ENCODE measurements around the gene MVB12B.

MVB12B gene

GRCh38 chr9:126495411-126496180, 169.0 kb downstream of the MVB12B start:
- no peaks in the 10 kb centered on the region for H3K27me3 ChIP-seq (ENCODE audit: low read length)
- TF ChIP-seq CTCF (IDR thresholded peaks at IDR 0.05; ENCODE audit: insufficient read depth, low read length, poor library complexity, severe bottlenecking) (no peak), EZH2phosphoT487 (conservative IDR thresholded peaks at IDR 0.05; ENCODE audit: low read length) (no peak)
- H2AFZ ChIP-seq (ENCODE audit: low read depth, low read length, severe bottlenecking), result no peak overlapping the region
- no peaks in the 10 kb centered on the region for H3K9me2 ChIP-seq (replicated peaks; ENCODE audit: insufficient read depth, low read length)
- no peak overlapping the region for H3K9ac ChIP-seq (ENCODE audit: low read length)
- H3K36me3 ChIP-seq (ENCODE audit: low read length), result no peaks in the 10 kb centered on the region
- H3K4me3 ChIP-seq (ENCODE audit: insufficient read depth, low read length, poor library complexity, severe bottlenecking), result no peak overlapping the region
- H3K79me2 ChIP-seq (ENCODE audit: insufficient read depth, low read length), result no peaks in the 10 kb centered on the region
- H3K4me2 ChIP-seq (ENCODE audit: low read depth, low read length, poor library complexity, severe bottlenecking), result no peak overlapping the region
- peaks cover 2% of the 10 kb centered on the region; the same call in 1 of the 2 replicates for H4K20me1 ChIP-seq (ENCODE audit: low read depth, low read length)
- H3K27ac ChIP-seq (ENCODE audit: low read depth, low read length), result no peak overlapping the region
- no peaks in the 10 kb centered on the region for H3F3A ChIP-seq (ENCODE audit: insufficient read depth)
- no peaks in the 10 kb centered on the region for H3K9me3 ChIP-seq (ENCODE audit: insufficient read depth, low read length)

DNA sequence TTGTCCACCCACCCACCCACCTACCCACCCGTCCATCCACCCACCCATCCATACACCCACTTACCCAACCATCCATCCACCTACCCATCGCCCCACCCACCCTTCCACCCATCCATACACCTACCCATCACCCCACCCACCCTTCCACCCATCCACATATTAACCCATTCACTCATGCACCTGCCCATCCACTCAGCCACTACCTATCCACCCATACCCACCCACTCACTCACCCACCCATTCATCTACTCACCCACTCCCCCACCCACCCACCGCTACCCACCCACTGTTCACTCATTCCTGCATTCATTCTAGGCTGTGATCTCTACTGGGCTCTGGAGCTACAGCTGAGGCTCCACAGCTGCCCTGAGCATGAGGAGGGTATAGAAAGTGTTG, 169.6 kb downstream of the MVB12B start:
- TF ChIP-seq CTCF (IDR thresholded peaks at IDR 0.05; ENCODE audit: insufficient read depth, low read length, poor library complexity, severe bottlenecking), result no peak
- no peak for TF ChIP-seq EZH2phosphoT487 (conservative IDR thresholded peaks at IDR 0.05; ENCODE audit: low read length)
- Histone ChIP-seq H3K36me3 (ENCODE audit: low read length) (no peaks in the 10 kb centered on the region), H2AFZ (ENCODE audit: low read depth, low read length, severe bottlenecking) (no peak overlapping the region), H3K9me3 (ENCODE audit: insufficient read depth, low read length) (no peaks in the 10 kb centered on the region), H3K4me3 (ENCODE audit: insufficient read depth, low read length, poor library complexity, severe bottlenecking) (no peak overlapping the region), H4K20me1 (ENCODE audit: low read depth, low read length) (peaks cover 4% of the 10 kb centered on the region; the same call in 1 of the 2 replicates), H3K9ac (ENCODE audit: low read length) (no peak overlapping the region), H3K4me2 (ENCODE audit: low read depth, low read length, poor library complexity, severe bottlenecking) (no peak overlapping the region), H3K79me2 (ENCODE audit: insufficient read depth, low read length) (no peaks in the 10 kb centered on the region), H3K27ac (ENCODE audit: low read depth, low read length) (no peak overlapping the region), H3K27me3 (ENCODE audit: low read length) (no peaks in the 10 kb centered on the region), H3K9me2 (replicated peaks; ENCODE audit: insufficient read depth, low read length) (no peaks in the 10 kb centered on the region), H3F3A (ENCODE audit: insufficient read depth) (no peaks in the 10 kb centered on the region)

DNA sequence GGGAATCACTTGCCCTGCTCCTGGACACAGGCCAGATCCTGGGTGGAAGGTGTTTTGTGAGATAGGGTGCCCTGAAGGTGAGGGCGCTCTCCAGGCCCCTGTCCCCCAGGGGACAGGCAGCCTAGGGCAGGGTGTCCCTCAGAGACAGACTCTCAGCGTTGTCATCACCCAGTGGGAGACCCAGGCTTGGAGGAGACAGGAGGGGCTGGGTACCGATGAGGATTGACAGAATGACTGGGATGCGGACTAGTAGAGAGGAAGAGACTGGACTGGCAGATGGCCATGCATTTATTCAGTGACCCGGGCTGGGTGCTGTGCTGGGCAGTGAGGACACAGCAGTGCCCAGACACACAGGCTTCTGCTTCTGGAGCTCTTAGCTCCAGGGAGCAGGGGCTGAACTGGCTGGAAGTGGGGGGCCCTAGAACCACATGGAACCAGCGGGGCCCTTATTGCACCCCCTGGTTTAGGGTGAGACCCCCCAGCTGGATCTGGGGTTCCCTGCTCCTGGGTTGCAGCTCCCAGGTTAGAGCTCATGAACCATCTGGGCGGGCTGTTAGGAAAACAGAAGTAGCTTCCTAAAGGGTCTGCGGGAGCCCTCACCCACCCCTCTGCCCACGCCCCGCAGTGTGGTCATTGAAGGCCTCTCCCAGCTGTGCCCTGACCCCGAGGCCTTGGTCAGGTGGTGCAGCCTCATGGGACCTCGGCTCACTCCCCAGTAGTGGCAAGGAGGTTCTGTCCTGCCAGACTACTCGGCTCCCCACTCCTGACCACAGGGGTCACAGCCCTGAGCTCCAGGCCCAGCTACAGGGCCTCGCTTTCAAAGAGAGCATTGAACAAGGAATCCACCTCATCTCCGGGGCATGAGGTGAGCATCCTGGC, 170.4 kb downstream of the MVB12B start:
- Histone ChIP-seq H3K27ac (ENCODE audit: low read depth, low read length) (no peak overlapping the region), H3K9ac (ENCODE audit: low read length) (no peak overlapping the region), H2AFZ (ENCODE audit: low read depth, low read length, severe bottlenecking) (no peak overlapping the region), H4K20me1 (ENCODE audit: low read depth, low read length) (peaks cover 4% of the 10 kb centered on the region; the same call in 1 of the 2 replicates), H3K79me2 (ENCODE audit: insufficient read depth, low read length) (no peaks in the 10 kb centered on the region), H3F3A (ENCODE audit: insufficient read depth) (no peaks in the 10 kb centered on the region), H3K27me3 (ENCODE audit: low read length) (no peaks in the 10 kb centered on the region), H3K9me2 (replicated peaks; ENCODE audit: insufficient read depth, low read length) (no peaks in the 10 kb centered on the region), H3K4me2 (ENCODE audit: low read depth, low read length, poor library complexity, severe bottlenecking) (no peak overlapping the region), H3K36me3 (ENCODE audit: low read length) (no peaks in the 10 kb centered on the region), H3K4me3 (ENCODE audit: insufficient read depth, low read length, poor library complexity, severe bottlenecking) (no peak overlapping the region), H3K9me3 (ENCODE audit: insufficient read depth, low read length) (no peaks in the 10 kb centered on the region)
- TF ChIP-seq EZH2phosphoT487 (conservative IDR thresholded peaks at IDR 0.05; ENCODE audit: low read length) (no peak), CTCF (IDR thresholded peaks at IDR 0.05; ENCODE audit: insufficient read depth, low read length, poor library complexity, severe bottlenecking) (no peak)

All from SU-DHL-6 (cell line).